NCI-H2171 (cell line): Measurements from ENCODE around the gene KCNQ1OT1.

Experiments
- DNase-seq: peaks from one replicate; lab custom pipeline; 2025; lab: John Stamatoyannopoulos, UW

The KCNQ1OT1 gene

DNA sequence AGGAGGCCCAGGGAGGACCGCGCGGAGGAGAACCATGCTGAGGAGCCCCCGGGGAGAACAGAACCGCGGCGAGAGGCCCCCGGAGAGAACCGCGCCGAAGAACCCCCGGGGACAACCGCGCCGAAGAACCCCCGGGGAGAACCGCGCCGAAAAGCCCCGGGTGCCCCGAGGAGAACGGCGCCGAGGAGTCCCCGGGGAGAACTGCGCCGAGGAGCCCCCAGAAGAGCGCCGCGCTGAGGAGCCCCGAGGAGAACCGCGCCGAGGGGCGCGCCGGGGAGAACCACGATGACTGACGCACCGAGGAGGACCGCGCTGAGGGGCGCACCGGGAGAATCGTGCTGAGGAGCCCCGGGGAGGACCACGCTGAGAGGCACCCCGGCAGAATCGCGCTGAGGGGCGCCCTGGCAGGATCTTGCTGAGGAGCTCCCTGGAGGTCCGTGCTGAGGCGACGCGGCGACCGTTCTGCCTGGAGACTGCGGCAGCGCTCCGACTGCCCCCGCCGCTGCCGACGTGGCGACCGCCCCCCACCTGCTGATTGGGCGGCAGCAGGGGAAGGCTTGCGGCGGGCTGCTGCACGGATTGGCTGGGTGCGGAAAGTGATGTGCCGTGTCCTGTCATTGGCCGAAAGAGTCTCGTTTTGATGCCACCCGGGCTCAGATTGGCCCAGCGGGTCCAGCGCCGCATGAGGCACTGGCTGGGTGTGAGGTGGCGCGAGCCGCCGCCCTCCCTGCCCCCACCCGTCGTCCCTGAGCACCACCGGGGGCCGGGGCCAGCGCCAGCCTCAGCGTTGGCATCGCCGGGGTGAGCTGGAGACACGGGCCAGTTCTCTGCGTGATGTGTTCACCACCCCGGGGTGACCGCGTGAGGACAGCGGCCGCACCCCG, at the start of gene KCNQ1OT1:
TSS of gene KCNQ1OT1 (minus strand) at position 464 of the 884 bp plus-strand sequence.
- peak; percentile 75 for DNase-seq

- no peak for DNase-seq
Measured at GRCh38 chr11:2748814-2749554, 49.2 kb upstream of the KCNQ1OT1 start.

DNA sequence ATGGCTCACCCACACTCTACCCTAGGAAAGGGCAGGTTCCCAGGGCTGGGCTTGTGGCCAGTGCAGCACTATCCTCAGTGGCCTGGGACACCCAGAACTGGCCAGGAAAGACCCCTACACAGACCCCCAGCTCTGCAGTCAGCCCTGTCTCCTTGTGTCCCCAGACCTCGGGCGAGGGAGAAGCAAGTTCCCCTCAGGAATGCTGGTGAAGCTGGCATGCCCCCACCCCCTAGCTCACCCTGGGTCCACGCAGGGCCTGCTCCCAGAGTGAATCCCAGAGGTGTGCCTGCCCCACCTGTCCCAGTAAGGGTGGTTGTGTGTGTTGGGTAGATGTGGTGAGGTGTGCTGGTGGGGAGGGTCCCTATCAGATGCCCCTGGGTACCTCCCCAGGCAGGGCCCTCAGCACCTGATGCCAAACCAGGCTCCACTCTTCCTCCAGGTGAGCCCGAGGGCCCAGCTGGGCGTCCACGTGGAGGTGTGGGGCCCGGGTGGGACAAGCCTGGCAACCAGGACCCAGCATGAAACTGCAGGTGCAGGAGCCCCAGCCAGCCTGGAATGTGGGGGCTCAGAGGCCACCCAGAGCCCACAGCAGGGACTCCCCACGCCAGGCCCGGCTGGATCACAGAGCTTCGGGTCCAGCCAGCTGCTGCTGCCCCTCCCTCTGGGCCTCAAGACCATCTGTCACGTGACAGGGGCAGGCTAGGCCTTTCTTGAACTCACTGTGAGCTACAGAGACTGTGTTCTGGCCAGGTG, 48.4 kb upstream of the KCNQ1OT1 start:
- no peak for DNase-seq

DNA sequence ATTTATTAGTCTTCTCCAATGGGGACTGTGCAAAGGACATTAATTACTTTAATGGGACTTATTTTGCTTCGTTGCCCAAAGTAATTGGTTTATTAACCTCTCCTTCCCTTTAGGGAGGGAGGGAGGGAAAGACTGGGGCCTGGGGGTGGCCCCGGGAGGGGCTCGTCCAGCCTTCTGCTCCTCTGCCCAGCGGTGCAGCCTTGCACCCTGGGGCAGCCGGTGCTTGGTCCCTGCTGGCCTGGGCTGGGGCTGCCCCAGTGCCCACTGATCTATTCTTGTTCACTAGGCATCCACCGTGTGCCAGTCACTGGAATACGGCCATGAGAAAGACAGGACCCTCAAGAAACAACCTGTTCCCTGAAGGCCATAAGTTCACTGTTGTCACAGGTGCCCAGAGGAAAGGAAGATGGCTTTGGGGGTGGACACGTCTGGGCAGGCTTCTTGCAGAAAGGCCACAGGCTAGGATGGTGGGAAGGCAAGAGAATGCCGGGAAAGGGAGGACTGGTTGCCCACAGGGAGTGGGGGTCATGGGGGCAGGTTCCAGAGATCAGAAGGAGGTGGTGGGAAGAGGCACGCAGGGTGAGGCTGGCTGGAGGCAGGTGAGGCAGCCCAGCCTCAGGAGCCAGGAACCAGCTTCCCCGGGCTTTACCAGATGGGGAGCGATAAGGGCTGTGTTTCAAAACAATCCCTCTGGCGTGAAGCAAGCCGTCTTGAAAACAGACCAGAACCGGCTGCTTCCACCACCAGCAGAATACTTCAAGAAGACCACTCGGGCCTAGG, 47.6 kb upstream of the KCNQ1OT1 start:
- DNase-seq: no peak

DNA sequence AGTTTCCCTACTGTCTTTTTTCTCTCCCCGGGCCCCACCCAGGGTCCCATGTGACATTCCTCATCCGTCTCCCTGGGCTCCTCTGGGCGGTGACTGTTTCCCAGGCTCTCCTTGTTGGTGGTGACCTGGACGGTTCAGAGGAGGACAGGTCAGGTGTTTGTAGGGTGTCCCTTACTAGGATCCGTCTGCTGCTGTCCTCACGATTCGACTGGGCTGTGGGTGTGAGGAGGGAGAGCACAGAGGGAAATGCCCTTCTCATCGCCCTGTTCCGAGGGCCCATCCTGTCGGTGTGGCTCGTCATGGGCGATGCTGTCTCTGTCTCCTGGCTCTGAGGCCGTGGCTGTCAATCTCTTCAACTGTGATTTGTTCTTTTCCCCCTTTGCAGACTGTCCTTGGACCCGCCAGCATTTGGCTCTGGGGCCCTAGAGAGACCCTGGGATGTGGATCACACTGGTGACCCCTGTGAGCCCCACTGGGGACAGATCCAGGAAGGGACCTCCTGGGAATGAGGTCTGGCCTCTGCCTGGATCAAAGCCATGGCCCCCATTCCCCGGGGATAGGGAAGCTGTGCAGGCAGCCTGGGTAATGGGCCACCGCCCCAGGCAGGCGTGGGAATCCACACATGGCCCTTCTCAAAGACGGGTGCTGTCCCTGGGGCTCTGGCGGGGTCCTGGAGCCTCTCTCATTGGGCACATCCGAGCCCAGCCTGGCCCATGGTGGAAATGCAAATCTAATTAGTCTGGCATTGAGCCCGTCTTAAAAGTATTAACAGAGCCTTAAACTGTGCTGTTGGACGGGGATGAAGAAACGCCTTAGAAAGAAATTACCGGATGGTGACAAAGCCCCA, 46.8 kb upstream of the KCNQ1OT1 start:
- no peak for DNase-seq

GRCh38 chr11:2745511-2745910, 45.7 kb upstream of the KCNQ1OT1 start:
- no peak for DNase-seq

DNA sequence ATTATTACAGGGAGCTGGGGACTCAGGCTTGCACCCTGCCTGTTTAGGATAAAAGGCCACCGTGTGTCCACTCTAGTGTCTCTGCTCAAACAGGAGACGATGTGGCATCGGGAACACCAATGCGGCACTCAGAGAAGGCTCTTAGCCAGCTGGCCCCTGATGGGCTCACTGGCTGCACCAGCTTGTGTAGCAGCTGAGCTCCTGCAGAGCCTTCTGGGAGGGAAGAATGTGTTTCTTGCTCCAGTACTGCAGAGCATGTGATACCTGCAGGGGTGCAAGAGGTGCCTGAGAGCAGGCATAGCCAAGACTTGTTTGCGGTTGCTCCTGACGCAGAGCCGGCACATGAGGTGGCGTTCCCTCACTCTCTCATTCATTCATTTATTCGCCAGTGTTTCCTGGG, 44.4 kb upstream of the KCNQ1OT1 start:
- DNase-seq: no peak

- DNase-seq: no peak
Measured at GRCh38 chr11:2743427-2744110, 43.8 kb upstream of the KCNQ1OT1 start.

DNA sequence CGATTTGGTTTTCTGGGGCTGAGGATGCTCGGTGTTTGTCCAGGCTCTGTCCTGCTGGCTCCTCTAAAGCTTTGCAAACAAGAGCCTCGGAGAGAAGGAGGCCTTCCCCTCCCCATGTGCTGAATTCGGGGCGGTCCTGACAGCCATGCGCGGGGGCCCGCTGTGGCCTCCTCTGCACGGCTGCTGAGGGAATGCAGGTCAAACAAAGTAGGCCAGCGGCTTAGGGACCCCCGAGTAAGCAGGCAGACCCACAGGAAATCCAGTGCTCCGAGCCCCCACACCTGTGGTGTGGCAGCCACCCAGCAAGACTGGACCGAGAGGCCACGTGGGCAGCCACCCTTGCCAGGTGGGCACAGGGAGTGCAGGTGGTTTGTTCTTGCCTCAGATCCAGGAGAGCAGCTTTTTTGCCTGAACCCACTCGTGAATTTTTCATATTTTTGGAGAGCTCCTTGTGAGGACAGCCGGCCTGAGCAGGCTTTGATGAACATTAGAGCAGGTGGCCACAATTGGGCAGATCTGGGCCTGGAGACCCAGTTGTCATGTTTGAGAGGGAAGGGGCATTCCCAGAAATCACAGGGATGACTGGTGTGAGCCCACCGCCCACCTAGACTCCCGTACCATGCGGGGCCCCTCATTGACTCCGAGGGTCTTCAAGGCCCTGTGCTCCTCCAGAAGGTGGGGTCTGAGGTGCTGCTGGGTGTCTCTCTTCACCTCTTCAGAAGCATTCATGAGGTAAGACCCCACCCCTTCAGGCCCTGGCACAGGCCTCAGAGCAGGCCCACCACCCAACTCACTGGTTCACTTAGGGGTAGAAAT, 43.0 kb upstream of the KCNQ1OT1 start:
- DNase-seq: no peak

GRCh38 chr11:2742201-2742600, 42.4 kb upstream of the KCNQ1OT1 start:
- DNase-seq: no peak

DNA sequence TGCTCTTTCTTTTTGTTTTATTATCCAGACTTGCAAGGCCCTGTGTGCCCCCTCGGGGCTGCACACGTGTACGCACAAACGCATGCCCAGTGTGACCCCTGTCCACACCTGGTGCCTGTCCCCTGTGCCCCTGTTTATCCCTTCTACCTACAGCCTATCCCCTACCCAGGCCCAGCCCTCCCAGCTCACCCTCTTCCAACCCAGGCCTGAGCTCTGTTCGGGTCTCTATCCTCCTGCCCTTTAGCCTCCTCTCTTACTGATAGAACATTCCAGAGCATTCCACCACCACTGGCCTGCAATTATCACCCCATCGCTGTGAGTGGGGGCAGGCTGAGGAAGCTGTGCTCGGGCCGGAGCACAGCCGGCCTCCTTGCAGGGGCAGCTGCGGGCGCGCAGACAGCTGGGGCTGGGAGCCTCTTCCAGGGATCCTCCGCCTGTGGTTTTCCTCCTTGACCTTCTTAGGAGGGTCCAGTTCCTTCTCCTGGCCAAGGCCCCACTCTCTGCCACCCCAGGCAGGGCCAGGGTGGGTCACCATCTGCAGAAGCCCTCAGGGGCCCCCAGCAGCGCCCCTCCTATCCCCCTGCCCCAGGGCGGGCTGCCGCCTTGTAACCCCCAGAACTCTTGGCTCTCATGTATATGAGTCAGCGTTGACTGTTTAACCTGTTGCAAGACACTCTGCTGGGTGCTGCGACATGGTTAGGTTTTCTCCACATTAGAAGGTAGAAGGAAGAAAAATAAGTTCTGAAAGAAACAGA, 41.8 kb upstream of the KCNQ1OT1 start:
- DNase-seq: no peak

DNA sequence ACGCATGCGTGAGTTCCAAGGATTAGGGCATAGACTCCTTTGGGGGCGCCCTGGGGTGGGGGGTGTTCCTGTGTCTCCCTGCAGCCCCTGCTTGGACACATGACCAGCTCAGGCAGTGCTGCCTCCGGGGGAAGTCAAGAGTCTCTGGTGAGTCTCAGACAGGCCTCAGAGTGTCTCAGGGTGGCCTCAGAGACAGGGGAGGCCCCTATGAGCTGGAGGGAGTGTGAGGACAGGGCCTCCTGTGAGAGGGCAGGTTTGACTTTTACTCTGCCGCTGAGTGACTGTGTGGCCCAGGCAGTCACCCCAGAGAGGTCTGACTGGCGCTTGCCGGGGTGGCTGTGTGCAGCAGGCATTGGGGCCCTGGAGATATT, 41.2 kb upstream of the KCNQ1OT1 start:
- no peak for DNase-seq

DNA sequence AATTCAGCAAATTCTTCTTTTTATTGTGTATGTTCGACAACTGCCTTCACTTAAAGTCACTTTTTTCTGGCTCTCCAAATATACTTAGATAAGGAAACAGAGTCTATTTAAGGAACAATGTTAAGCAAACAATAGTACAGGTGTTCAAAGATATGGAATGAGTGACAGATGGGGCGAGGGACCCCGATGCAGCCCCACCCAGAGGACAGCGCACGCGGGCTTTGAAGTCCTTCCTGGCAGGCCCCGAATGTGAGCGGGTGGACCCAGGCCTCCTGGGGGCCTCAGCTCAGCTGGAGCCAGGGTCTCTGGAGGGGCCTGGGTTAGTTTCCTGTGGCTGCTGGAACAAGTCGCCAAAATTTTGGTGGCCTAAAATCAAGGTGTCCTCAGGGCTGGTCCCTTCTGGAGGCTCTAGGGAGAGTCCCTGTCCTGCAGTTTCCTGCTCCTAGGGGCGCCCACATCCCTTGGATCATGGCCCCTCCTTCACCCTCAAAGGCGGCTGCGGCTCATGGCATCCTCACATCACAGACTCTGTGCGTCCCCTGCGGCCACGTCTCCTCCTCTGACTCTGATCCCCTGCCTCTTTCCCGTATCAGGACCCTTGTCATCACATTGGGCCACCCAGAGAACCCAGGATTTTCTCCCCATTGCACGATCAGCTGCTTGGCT, 40.6 kb upstream of the KCNQ1OT1 start:
- no peak for DNase-seq

GRCh38 chr11:2739531-2740274, 39.9 kb upstream of the KCNQ1OT1 start:
- no peak for DNase-seq

DNA sequence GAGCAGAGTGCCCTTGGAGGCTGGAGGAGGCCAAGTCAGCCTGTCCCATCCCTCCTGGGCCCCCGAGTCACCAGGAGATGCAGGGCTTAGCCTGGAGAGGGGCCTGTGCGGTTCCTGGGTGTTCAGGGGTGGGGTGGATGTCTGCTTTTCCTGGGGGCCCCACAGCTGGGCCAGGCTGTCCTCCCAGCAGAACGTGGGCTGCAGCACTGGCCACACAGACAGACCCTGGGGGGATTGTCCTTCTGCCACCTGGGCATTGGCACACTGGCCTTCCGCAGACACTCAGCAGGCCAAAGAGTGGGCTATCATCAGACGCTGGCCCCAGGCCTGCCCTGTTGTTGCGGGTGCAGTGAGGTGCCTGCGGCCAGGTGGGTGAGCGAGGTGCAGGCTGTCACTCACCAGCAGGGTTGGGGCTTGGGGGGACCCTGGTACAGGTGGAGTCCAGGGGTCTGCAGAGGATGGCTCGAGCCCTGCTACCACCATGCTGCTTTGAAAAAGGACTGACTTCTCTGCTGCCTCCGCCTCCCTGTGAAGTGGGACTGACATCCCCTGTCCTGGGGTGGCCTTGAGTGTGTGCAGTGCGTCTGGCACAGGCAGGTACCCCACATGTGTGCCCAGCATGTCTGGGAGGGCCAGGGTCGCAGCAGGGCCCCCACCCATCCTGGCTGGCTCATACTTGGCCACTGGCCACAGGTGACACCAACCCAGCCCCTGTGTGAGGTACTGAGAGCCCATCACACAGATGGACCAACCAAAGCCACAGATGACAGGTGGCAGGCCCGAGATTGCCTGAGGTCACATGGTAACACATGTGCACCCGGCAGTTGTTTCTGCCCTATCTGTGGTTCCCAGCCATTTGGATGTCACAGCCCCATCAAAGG, 39.0 kb upstream of the KCNQ1OT1 start:
- DNase-seq: no peak

DNA sequence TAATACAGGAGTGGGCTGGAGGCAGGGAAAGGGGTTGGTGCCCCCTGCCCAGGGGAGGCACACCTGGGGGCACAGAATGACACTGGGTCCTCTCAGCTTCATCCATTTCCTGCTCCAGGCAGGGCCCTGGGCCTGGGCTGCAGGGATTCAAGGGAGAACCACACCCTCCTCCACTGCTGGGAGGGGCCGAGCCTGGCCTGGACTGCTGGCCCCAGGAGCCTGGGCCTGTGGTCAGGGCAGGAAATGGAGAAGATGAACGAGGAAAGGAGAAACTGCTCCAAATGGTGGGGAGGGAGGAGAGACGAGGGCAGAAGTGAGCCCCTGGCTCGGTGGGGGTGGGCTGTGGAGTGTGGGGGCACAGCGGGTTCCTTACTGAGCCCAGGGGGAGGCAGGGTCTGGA, 38.1 kb upstream of the KCNQ1OT1 start:
- DNase-seq: no peak
